ENCODE data around the gene PTGES. TPM values are rescaled to one million over a fixed set of nuclear protein-coding genes. Genes with fewer than 3 reads are reported as not detected.
"Not testable (repeated sequence)": the region's sequence is repeated elsewhere in the genome, so short reads cannot be mapped to it uniquely, and the experiment has no call there.

The PTGES gene
- total RNA-seq, 1 experiment from 2014 or later = 0.18 TPM

DNA sequence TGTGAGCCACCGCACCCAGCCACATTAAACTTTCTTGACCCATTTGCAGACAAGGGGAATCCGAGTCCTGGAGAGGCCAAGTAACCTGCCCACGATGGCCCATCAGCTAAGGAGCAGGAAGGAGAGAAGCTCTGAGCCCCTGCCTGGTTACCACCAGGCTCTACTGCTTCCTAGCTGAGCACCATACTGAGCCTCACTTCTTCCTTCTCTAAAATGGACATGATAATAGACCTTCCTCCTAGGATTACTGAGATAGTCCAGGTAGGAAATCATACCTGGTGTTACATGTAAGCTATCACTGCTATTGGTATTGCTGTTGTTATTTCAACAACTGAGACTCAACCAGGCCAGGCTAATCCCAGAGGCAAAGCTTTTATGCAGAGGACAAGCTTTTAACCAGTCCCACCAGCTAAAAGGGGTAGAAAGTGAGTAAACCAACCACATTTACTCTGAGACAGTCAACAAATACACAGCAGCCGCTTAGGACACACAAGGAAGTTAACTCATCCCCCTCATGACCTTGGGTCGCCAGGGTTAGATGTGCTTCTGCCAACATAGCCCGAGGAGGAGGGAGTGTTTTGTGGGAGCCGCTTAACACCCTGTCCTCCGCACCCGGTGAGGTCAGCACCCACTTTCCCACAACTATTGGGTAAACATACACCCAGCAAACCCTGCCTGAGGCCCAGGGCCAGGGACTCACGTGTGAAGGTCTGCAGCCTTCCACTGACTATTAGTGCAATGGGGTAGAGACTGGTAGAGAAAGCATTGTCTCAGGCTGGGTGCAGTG lies 20.6 kb upstream of the PTGES start:
- DNase-seq (ENCODE audit: low read depth) = peak; percentile 65

DNA sequence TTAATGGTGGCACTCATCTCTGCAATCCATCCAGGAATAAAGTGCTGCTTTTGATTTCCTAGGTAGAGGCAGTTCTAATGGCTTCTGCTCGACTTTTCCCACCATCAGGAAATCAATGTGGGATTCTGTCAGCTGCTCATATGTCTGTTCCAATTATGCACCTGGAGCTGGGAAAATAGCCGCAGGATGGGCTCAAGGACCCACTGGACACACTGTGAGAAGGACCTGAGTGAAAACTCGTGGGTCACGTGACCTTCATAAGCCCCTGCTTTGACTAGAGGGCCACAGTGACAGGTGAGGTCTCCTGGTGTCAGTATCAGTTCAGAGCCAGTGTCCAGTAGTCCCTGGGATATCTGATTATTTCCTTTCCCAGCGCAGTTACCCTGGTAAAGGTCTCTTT lies 17.9 kb upstream of the PTGES start:
- no peak for DNase-seq (ENCODE audit: low read depth)

DNA sequence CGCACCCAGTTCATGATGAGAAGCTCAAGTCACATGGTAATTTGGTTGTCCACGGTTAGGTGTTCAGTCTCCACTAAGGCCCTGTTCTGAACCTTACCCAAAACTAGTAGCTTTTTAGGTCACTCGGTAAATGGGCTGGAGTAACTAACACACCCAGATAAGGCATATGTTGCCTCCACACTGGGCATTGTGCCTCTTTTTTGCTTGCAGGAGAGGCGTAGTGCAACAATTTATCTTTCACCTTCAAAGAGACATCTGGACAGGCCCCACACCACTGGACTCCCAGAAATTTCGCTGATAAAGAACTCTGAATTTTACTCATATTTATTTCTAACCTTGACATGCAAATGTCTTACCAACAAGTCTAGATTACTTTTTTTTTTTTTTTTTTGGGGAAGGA lies 16.8 kb upstream of the PTGES start:
- no peak for DNase-seq (ENCODE audit: low read depth)

DNA sequence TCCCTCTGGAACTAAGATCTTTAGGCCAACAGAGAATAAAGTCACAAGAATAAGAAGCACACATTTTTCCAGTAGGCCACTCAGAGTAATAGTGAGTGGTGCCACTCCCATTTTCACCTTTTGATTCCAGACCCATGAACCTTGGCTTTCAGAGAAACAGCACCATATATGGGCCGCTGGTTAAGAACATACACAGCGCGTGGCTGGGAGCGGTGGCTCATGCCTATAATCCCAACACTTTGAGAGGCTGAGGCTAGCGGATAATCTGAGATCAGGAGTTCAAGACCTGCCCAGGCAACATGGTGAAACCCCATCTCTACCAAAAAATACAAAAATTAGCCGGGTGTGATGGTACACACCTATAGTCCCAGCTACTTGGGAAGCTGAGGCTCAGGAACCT lies 15.6 kb upstream of the PTGES start:
- DNase-seq (ENCODE audit: low read depth) = no peak

DNA sequence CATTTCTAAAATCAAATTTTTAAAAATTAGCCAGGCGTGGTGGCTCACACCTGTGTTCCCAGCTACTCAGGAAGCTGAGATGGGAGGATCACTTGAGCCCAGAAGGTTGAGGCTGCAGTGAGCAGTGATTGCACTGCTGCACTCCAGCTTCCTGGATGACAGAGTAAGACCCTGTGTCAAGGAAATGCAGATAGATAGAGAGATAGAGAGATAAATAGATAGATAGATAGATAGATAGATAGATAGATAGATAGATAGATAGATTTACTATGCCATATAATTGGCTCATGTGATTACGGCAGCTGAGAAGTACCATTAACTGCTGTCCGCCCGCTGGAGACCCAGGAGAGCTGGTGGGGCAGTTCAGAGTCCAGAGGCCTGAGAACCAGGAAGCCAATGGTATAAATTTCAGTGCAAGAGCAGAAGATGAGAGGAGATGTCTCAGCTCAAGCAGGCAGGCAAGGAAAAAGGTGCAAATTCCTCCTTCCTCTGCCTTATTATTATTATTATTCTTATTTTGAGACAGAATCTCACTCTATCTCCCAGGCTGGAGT lies 13.0 kb upstream of the PTGES start:
- no peak for DNase-seq (ENCODE audit: low read depth)

DNA sequence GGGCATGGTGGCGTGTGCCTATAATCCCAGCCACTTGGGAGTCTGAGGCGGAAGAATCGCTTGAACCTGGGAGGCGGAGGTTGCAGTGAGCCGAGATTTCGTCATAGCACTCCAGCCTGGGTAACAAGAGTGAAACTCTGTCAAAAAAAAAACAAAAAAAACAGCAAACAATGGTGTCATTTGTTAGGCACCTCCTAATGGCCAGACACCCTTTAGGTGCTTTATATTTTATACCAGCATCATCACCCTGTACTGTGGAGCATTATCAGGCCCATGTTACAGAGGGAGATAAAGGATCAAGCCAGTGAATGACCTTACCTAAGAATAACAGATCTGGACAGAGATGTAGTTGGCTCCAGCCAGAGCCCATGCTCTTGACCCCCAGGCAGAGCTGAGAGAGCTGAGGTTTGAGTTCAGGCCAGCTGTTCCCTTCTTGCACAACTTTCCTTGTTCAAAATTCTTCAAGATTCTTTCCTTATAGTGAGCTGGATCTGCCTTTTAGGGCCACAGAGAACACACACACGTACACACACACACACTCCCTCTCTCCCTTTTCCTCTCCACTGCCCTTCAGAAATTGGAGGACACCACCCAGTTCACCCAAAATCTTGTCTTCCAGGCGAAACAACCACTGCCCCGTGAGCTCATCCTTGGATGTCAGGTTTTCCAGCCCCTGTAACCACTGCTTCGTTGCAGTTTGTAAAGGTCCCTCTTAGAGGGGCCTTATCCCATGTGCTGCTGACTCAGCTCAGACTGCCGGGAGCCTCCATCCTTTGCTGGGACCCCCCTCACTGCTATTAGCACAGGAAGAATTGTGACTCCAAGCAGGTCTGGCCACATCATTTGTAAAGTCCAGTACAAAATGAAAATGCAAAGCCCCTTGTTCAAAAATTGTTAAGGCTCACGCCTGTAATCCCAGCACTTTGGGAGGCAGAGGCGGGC lies 10.4 kb upstream of the PTGES start:
- no peak for DNase-seq (ENCODE audit: low read depth)

DNA sequence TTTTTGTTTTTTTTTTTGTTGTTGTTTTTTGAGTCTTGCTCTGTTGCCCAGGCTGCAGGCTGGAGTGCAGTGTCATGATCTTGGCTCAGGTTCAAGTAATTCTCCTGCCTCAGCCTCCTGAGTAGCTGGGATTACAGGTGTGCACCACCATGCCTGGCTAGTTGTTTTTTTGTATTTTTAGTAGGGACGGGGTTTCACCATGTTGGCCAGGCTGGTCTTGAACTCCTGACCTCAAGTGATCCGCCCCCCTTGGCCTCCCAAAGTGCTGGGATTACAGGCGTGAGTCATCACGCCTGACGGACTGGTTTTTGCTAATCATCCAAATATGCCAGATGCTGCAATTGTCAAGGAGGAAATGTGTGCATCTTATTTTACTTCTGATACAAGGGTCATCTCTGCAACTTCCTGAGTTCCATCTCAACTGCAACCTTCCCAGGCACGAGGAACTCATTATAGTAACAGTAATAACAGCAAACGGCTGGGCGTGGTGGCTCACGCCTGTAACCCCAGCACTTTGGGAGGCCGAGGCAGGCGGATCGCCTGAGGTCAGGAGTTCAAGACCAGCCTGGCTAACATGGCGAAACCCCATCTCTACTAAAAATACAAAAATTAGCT lies 9.6 kb upstream of the PTGES start:
- DNase-seq (ENCODE audit: low read depth) = peak; percentile 89

DNA sequence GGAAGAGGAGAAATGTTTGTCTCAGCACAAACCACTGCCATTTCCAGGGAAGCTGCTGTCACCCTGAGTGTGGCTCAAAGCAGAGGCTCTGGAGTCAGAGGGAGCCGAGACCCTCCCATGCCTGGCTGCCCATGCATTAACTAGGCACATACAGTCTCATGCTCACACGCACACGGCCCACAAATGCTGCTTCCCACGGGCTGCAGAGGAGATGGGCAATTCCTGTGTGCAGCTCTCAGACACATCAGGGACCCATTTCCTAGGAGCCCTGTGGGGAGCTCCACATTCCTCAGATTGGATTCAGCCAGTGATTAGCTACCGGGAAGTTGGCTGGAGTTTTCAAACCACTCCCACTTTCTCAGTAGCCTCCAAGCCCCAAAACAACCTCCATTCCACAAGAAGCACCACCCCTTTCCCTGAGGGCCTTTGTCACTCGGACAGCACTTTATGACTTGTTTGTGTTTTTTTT lies 9.1 kb upstream of the PTGES start:
- DNase-seq (ENCODE audit: low read depth) = peak; percentile 33

DNA sequence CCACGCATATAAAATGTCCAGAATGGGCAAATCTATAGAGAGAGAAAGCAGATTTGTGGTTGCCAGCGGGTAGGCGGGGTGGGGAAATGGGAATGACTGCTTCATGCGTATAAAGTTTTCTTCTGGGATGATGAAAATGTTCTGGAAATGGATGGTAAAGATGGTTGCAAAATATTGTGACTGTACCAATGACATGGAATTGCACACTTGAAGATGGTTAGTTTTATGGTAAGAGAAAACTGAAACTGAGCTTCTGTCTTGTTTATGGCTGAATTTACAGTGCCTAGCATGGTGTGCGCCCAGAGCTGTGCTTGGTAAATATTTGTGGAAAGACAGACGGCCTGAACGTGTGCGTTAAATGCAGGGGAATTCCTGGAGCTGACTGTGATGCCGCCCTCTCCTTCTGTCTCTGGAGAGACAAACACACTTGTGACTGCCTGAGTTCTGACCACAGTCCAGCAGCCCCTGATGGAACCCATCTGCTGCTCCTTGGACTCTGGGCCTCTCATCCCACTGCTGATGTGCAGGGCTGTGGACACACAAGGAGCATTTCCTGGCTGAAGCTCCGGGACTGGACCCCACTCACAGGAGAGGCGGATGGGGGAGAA lies 8.6 kb upstream of the PTGES start:
- DNase-seq (ENCODE audit: low read depth) = no peak

DNA sequence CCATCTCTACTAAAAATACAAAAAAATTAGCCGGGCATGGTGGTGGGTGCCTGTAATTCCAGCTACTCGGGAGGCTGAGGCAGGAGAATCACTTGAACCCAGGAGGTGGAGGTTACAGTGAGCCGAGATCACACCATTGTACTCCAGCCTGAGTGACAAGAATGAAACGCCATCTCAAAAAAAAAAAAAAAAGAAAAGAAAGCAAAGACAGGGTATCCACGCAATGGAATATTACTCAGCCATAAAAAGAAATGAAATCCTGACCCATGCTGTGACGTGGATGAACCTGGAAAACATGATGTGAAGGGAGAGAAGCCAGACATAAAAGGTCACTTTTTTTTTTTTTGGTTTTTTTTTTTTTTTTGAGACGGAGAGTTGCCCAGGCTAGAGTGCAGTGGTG lies 7.9 kb upstream of the PTGES start:
- not testable (repeated sequence) for DNase-seq (ENCODE audit: low read depth)

DNA sequence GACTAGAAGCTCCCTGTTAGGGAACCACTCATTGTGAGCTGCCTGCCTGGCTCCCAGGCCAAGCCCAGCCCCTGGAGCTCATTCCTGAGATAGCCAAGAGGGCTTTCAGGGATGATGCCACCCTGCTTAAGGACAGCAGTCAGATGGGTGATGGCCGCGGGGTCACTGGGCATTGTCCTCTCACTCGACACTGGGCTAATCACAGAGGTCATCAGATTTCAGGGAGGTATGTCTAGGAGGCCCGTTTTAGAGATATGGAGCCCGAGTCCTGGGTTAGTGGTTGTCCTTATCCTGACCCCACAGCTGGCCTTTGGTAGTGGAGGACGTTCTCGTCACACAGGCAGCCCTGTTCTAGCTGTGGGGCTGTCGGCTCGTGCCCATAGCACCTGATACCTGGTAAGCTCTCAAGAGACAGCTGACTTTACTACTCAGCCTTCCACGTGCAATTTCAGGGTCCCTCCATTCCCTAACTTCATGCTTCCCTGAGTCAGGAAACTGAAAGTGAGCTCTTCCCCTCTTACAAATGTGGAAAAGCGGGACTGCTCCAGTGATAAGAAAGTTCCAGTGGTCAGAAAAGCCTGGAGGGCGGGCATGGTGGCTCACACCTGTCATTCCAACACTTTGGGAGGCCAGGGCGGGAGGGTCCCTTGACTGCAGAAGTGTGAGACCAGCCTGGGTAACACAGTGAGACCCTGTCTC lies 7.1 kb upstream of the PTGES start:
- DNase-seq (ENCODE audit: low read depth) = no peak

DNA sequence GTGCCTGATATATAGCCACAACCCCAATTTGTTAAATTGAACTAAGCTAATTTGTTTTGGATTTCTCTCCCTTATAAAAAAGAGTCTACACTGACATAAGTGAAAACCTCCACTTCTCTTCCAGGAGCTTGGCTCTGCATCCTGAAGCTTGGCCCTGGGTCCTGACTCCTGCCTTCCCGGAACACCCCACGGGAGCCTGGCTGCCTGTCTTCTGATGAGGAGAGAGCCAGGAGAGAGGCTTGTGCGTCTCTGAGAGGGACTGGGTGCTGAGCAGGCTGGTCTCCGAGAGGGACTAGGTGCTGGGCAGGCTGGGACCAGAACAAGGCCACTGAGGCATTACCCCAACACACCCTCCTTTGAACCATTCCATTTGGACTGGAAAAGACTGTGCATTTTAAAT lies 6.5 kb upstream of the PTGES start:
- no peak for DNase-seq (ENCODE audit: low read depth)

DNA sequence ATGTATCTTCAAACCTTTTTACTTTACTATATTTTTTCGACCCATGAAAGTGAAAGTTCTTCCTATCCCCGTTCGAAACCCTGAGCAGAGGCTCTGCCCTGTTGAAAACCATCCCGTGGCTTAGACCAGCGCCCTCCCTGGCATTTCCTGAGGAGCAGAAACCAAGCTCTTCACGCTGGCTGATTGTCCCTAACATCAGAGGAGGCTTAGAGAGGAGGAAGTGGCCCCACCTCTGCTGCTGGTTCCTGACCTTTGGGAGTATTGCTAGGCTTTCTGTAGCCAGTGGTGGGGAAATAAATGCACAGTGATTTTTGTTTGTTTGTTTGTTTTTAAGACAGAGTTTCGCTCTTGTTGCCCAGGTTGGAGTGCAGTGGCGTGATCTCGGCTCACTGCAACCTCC lies 4.2 kb upstream of the PTGES start:
- no peak for DNase-seq (ENCODE audit: low read depth)

DNA sequence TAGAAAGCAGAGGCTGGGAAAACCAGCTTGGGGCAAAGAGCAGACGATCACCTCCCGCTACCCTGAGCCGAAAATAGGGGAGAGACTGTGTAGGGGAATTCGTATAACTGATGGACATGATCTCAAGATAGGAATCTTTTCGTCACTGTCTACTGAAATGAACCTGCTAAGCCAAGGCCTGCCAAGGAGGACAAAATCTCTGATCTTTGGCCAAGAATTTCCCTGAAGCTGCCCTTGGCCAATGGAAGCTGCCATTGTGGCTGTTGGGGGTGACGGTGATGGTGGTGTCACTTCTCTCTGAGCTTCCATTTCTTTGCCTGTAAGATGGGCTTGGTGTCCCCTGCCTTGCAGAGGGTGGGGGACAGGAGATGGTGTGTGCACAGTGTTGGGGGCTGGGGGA lies 3.3 kb upstream of the PTGES start:
- no peak for DNase-seq (ENCODE audit: low read depth)

DNA sequence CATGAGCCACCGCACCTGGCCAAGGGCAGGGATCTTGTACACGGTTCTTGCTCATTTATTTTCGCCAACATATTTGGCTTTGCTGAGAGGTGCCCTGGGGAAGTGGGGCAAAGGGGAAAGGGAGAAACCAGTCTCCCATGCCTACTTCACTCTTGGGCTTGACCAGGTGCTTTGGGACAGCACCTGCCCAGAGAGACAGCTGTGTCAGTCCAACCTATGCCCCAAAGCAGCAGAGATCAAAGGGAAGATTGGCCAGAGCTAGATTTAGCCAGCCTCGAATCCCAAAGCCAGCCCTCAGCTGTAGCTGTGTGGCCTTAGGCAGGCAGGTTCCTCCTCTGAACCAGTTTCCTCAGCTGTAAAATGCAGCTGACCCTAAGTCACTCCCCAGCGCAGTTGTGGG lies 2.3 kb upstream of the PTGES start:
- DNase-seq (ENCODE audit: low read depth) = no peak

DNA sequence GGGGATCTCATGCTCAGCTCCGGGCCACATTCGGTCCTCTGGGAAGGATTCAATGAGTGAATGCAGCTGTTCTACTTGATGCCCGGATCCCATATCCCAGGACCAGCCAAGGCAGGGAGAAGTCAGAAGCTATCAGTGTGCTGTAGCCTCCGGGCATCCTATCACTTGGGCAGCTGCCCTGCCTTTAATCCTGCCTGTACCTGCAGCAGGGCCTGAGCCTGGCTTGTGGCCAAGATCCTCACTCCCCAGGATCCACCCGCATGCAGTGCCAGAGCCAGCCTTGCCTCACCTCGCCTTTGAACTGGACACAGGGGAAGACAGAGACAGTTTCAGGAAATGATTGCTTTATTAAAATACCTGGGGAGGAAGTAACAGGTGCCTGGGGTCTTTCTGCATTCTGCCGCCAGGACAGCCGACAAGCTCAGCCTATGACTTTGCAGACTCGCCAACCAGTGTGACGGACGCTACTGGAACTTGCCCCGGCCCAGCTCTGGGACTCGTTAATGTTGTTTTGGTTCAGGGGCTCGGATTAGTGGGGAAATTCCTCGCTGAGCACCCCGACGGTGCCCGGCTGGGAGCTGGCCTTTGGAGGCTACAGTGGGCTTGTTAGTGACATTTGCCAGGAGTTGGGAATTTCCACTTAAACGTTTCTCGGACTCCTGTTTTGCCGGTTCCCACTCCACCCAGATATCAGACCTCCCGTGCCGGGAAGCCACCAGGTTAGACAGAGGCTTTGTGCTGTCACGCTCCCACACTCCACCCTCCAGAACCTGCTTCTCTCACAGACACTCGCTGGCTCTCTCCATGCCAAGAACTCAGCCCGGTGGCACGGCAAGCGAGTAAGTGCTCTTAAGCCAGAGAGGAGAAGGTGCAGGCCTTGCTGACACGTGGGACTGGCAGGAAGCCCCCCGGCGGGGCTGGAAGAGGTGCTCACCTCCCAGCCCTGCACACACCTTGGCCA lies 721 bp downstream of the PTGES start:
- no peak for DNase-seq (ENCODE audit: low read depth)

DNA sequence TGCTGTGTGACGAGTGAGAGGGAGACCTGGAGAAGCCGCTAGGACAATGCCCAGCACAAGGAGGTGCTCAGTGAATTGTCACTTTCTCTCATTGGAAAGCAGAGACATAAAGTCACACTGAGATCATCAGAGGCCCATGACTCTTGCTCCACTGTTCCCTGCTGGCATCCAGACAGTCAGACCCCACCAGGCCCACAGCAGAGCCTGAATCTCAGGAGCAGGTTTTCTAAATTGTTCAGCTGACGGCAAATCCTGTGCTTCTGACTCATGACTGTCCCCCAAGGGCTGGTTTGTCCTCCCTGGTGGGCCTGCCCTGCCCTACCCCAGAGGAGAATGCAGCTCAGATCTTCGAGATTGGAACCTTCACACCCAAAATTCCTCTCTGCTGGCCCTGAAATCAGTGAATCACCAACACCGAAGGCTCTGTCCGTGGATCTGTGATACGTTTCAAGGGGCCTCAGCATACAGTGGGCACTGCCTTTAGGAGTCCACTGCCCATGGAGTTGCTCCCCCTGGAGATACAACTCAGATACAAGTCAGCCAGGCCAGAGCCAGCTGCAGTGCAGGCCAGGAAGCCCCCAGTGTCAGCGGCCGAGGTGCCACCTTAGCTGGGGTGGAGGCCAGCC lies 2.7 kb downstream of the PTGES start:
- DNase-seq (ENCODE audit: low read depth) = no peak

DNA sequence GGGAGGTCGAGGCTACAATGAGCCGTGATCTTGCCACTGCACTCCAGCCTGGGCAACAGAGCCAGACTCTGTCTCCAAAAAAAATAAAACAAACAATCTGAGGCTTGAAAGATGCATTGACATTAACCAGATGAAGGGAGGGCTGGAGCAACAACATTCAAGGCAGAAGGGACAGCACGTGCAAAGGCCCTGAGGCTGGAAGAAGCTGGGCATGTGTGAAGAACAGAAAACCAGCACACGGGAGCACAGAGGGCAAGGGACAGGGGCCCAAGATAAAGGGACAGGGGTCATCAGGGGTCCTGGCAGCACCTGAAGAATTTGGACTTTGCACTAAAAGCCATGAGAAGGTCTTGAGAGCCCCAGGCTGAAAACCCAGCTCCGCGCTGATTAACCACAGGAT lies 3.3 kb downstream of the PTGES start:
- DNase-seq (ENCODE audit: low read depth) = no peak

DNA sequence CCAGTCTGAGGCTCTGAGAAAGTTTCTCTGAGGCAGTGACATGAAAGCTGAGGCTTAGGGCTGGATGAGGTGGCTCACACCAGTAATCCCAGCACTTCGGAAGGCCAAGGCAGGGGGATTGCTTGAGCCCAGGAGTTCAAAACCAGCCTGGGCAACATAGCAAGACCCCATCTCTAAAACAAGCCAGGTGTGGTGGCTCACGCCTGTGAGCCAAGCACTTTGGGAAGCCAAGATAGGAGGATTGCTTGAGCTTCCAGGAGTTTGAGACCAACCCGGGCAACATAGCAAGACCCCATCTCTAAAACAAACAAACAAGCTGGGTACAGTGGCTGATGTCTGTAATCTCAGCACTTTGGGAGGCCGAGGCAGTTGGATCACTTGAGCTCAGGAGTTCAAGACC lies 3.8 kb downstream of the PTGES start:
- not testable (repeated sequence) for DNase-seq (ENCODE audit: low read depth)
